Panc1 (cell line): ENCODE data around the gene NMRAL1.

ENCODE experiments used
- CTCF ChIP-seq: fragments of 450-650 bp; IDR thresholded peaks from 2 replicates; pipeline ENCODE4 v1.5.1; 2017; ENCODE audit warnings: mild to moderate bottlenecking
- POLR2AphosphoS5 ChIP-seq: IDR thresholded peaks from 2 replicates; pipeline ENCODE4 v1.6.1; 2012; ENCODE audit warnings: mild to moderate bottlenecking, low read depth, low read length, moderate library complexity
- REST ChIP-seq, 2 experiments: IDR thresholded peaks; 2 replicates each; pipeline ENCODE4 v1.6.1; 2011 to 2012; ENCODE audit warnings: low read depth in 2 of 2, control low read depth in 1 of 2, low read length in 1 of 2, mild to moderate bottlenecking in 1 of 2, moderate library complexity in 1 of 2; ENCODE audit not compliant: insufficient read depth in 1 of 2
- TCF7L2 ChIP-seq: IDR thresholded peaks from 2 replicates; pipeline ENCODE4 v1.6.1; 2011; ENCODE audit warnings: mild to moderate bottlenecking, low read depth, low read length, inconsistent platforms

- no peak for TF ChIP-seq CTCF
- no peak for TF ChIP-seq POLR2AphosphoS5
- no peak for TF ChIP-seq TCF7L2
- TF ChIP-seq REST (IDR thresholded peaks at IDR 0.05; ENCODE audit: insufficient read depth in 1 of 2, low read depth in 2 of 2, low read length in 1 of 2) = no peak
Observed at GRCh38 chr16:4431023-4431422, 43.4 kb downstream of the NMRAL1 start.
